Sigmoid colon (tissue), 7 donors: ENCODE results near the gene GREB1. TPM values are rescaled to one million over a fixed set of nuclear protein-coding genes. Genes with fewer than 3 reads are reported as not detected.
A peak's percentile ranks its signal among the peaks of the same experiment; 100 is the strongest.

Experiments used
- DNase-seq: peaks from one replicate; pipeline ENCODE4 v3.0.0-alpha.2; 2019
- H3K27ac ChIP-seq, 4 donors: fragments of 200-600 bp; sonication (generic); one replicate each; pipeline ENCODE4 v1.5.1; 2016 to 2019; ENCODE audit warnings: mild to moderate bottlenecking in 1 of 4
- H3K27me3 ChIP-seq, 3 donors: fragments of 200-600 bp; sonication (generic); one replicate each; pipeline ENCODE4 v1.5.1; 2019; ENCODE audit warnings: mild to moderate bottlenecking in 1 of 3
- H3K36me3 ChIP-seq, 4 donors: fragments of 200-600 bp; sonication (generic); one replicate each; pipeline ENCODE4 v1.5.1; 2016 to 2019
- H3K4me1 ChIP-seq, 4 donors: fragments of 200-600 bp; sonication (generic); one replicate each; pipeline ENCODE4 v1.5.1; 2017 to 2019
- H3K4me3 ChIP-seq, 4 donors: fragments of 200-600 bp; sonication (generic); one replicate each; pipeline ENCODE4 v1.5.1; 2017 to 2019; ENCODE audit warnings: mild to moderate bottlenecking in 2 of 4, moderate library complexity in 1 of 4
- H3K9me3 ChIP-seq, 4 donors: fragments of 200-600 bp in 3 of 4; sonication (generic) in 3 of 4; one replicate each; pipeline versions ENCODE4 v1.5.1 to v1.6.1; 2013 to 2019
- EP300 ChIP-seq, 4 donors: sonication (generic); formaldehyde crosslinking; IDR thresholded peaks; one replicate each; pipeline ENCODE4 v1.6.1; 2017; ENCODE audit warnings: antibody characterized with exemption in 4 of 4
- POLR2A ChIP-seq, 2 donors: fragments of 450-650 bp; IDR thresholded peaks; one replicate each; pipeline ENCODE4 v1.6.1; 2016; ENCODE audit warnings: antibody characterized with exemption in 2 of 2, mild to moderate bottlenecking in 2 of 2, moderate library complexity in 2 of 2
- POLR2AphosphoS5 ChIP-seq, 4 donors: sonication (generic); formaldehyde crosslinking; IDR thresholded peaks; one replicate each; pipeline ENCODE4 v1.6.1; 2017; ENCODE audit warnings: antibody characterized with exemption in 4 of 4
- WGBS, 2 donors: extraction: QIAGEN DNeasy Blood & Tissue Kit; methylation state at CpG; one replicate each; pipeline ENCODE4 v1.1.7; 2013; 5-methylcytosine and 5-hydroxymethylcytosine counted together
- intact Hi-C: fragments of 100-400 bp; cut with DNase I; formaldehyde crosslinking; loops from one replicate; pipeline ENCODE4 v1.15.1; 2023
- polyA plus RNA-seq, 3 donors: library from polyadenylated mRNA; stranded (reverse); fragments of 200-250 nt; gene quantifications; one replicate each; pipeline ENCODE4 v1.2.3, GENCODE V29; 2013
- total RNA-seq, 4 donors: library from RNA; depleted of rRNA; stranded (reverse); fragments of >200 nt; gene quantifications; one replicate each; pipeline ENCODE4 v1.1.0, GENCODE V29; 2016
- TF ChIP-seq, protein P1 (sequence below), 4 experiments: fragments of 450-650 bp in 3 of 4; fragments of 200-600 bp in 1 of 4; IDR thresholded peaks; one replicate each; pipeline ENCODE4 v1.5.1; 2016 to 2019; ENCODE audit warnings: antibody characterized with exemption in 4 of 4, mild to moderate bottlenecking in 3 of 4, moderate library complexity in 2 of 4
- donor health status: healthy with polysubstance abuse.
- donor health status: Bipolar disorder and iron deficiency.
- donor health status: healthy.

Gene GREB1
- total and polyA plus RNA-seq, 7 donors, result 0.28 to 2.5 (median 1.1) TPM; not detected in 1

DNA sequence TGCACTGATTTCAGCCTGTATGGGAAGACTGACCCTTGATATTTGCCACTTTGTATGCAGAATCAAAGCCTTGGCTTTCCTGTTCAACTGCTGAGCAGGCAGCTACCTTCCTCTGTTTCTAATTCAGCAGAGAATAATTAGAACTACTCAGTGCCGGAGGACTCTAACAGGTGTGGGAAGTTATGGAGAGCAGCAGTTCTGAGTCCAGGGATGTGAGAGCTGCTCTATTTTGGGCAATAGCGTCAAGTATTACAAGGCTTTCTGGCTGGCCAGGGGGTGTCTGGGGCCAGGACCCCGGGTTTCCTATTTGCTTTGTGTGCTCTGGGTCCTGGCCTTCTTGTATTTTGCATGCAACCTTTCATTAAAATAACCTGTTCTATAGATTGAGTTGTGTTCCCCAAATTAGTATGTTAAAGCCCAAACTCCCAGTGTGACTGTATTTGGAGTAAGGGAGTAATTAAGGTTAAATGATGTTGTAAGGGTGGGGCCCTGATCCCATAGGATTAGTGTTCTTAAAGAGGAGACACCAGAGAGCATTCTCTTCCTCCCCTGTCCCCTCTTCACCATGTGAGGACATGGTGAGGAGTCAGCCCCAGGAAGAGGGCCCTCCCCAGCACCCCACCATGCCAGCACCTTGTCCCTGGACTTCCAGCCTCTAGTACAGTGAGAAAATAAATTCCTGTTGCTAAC, 141.7 kb downstream of the GREB1 start:
- 72 to 84% methylated on average over 3 of the region's 3 CpGs for WGBS, 2 donors

GRCh38 chr2:11676640-11677039, 142.8 kb downstream of the GREB1 start:
- Histone ChIP-seq H3K4me1 (no peaks in the 10 kb centered on the region), H3K27me3 (peaks cover 0 to 37% (median 8%) of the 10 kb centered on the region in 3 donors), H3K36me3 (no peaks in the 10 kb centered on the region), H3K27ac (no peak overlapping the region), H3K4me3 (no peak overlapping the region), H3K9me3 (no peaks in the 10 kb centered on the region)
- TF ChIP-seq POLR2A (IDR thresholded peaks at IDR 0.05) (no peak), POLR2AphosphoS5 (IDR thresholded peaks at IDR 0.05) (no peak), EP300 (IDR thresholded peaks at IDR 0.05) (no peak)
- TF ChIP-seq, protein P1, sequence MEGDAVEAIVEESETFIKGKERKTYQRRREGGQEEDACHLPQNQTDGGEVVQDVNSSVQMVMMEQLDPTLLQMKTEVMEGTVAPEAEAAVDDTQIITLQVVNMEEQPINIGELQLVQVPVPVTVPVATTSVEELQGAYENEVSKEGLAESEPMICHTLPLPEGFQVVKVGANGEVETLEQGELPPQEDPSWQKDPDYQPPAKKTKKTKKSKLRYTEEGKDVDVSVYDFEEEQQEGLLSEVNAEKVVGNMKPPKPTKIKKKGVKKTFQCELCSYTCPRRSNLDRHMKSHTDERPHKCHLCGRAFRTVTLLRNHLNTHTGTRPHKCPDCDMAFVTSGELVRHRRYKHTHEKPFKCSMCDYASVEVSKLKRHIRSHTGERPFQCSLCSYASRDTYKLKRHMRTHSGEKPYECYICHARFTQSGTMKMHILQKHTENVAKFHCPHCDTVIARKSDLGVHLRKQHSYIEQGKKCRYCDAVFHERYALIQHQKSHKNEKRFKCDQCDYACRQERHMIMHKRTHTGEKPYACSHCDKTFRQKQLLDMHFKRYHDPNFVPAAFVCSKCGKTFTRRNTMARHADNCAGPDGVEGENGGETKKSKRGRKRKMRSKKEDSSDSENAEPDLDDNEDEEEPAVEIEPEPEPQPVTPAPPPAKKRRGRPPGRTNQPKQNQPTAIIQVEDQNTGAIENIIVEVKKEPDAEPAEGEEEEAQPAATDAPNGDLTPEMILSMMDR (IDR thresholded peaks at IDR 0.05), result no peak
- intact Hi-C loops, result no loop called here
- 48 to 57% methylated on average over 11 of the region's 11 CpGs for WGBS, 2 donors
- DNase-seq, result peak; percentile 36

More for the DNA sequence above, 141.7 kb downstream of the GREB1 start:
- DNase-seq, result no peak
- Histone ChIP-seq H3K9me3 (no peaks in the 10 kb centered on the region), H3K4me3 (no peak overlapping the region), H3K27ac (no peak overlapping the region), H3K27me3 (peaks cover 0 to 37% (median 8%) of the 10 kb centered on the region in 3 donors), H3K4me1 (no peaks in the 10 kb centered on the region), H3K36me3 (no peaks in the 10 kb centered on the region)
- intact Hi-C loops, result no loop called here
- TF ChIP-seq, protein P1 (IDR thresholded peaks at IDR 0.05), result no peak
- TF ChIP-seq POLR2AphosphoS5 (IDR thresholded peaks at IDR 0.05) (no peak), EP300 (IDR thresholded peaks at IDR 0.05) (no peak), POLR2A (IDR thresholded peaks at IDR 0.05) (no peak)

GRCh38 chr2:11677136-11678055, 143.6 kb downstream of the GREB1 start:
- intact Hi-C loops, result no loop called here
- WGBS, 2 donors, result 44 to 53% methylated on average over 27 of the region's 27 CpGs
- Histone ChIP-seq H3K9me3 (no peaks in the 10 kb centered on the region), H3K4me1 (no peaks in the 10 kb centered on the region), H3K27ac (no peak overlapping the region), H3K27me3 (peaks cover 0 to 37% (median 8%) of the 10 kb centered on the region in 3 donors), H3K36me3 (no peaks in the 10 kb centered on the region), H3K4me3 (no peak overlapping the region)
- TF ChIP-seq EP300 (IDR thresholded peaks at IDR 0.05) (no peak), POLR2AphosphoS5 (IDR thresholded peaks at IDR 0.05) (no peak), POLR2A (IDR thresholded peaks at IDR 0.05) (no peak)
- TF ChIP-seq, protein P1 (IDR thresholded peaks at IDR 0.05), result no peak
- DNase-seq, result peak; percentile 62

DNA sequence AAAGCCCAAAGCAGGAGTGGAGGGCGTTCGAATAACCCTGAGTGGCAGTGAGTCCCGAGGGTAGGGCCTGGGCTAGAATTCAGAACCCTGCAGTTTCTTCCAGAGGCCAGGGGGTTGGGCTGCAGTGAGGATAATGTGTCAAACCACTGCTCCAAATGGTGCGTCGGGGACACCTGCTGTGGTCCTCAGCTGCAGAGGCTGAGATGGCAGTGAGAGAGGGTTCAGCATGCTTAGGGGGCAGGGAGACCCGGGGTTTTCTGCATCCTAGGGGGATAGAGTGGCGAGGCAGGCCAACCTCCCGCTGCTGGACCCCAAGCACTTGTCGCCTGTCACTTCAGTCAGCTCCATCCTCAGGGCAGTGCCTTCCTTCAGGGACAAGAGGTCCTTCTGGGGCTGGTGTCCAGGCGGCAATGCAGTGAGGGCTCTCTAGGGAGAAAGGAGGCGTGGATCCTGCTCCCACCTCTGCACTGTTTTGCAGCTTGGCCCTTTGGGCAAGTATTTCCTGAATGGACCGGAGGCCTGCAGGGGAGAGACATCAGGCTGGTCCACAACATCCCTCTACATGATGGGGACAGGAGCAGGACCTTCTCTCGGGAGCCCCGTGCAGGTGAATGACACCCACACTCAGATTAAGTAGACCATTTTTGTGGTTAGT, 144.6 kb downstream of the GREB1 start:
- H3K36me3 ChIP-seq, result no peaks in the 10 kb centered on the region
- peak; percentile 33 for DNase-seq
- 80 to 84% methylated on average over 14 of the region's 14 CpGs for WGBS, 2 donors
- intact Hi-C loops, result no loop called here
- no peaks in the 10 kb centered on the region for H3K4me1 ChIP-seq
- TF ChIP-seq, protein P1 (IDR thresholded peaks at IDR 0.05), result no peak
- TF ChIP-seq EP300 (IDR thresholded peaks at IDR 0.05), result no peak
- TF ChIP-seq POLR2A (IDR thresholded peaks at IDR 0.05), result no peak
- TF ChIP-seq POLR2AphosphoS5 (IDR thresholded peaks at IDR 0.05), result no peak
- H3K4me3 ChIP-seq, result no peak overlapping the region
- H3K27ac ChIP-seq, result no peak overlapping the region
- peaks cover 0 to 37% (median 8%) of the 10 kb centered on the region in 3 donors for H3K27me3 ChIP-seq
- H3K9me3 ChIP-seq, result no peaks in the 10 kb centered on the region
